HEK293 (cell line): ENCODE data around the gene ATP5F1B.

ENCODE experiments used
- CTCF ChIA-PET: fragments of 350-600 bp; formaldehyde crosslinking; extraction: SDS; loops from one replicate; lab custom pipeline; 2021; ENCODE audit warnings: antibody characterized with exemption; lab: Yijun Ruan, JAX
- POLR2A ChIA-PET: fragments of 300-600 bp; formaldehyde crosslinking; extraction: SDS; loops from one replicate; lab custom pipeline; 2020; ENCODE audit warnings: antibody characterized with exemption, inconsistent platforms; lab: Yijun Ruan, JAX
- H3K27ac ChIP-seq: fragments of 200-500 bp; sonication (Bioruptor generic); 2 replicates; pipeline ENCODE4 v1.5.1; 2014; ENCODE audit warnings: low read depth, low read length, control low read depth, inconsistent platforms; ENCODE audit errors: extremely low read depth
- H3K36me3 ChIP-seq, 2 experiments: fragments of 200-500 bp in 1 of 2; sonication (Bioruptor generic) in 1 of 2; 1 replicate in 1 of 2; 2 replicates in 1 of 2; pipeline ENCODE4 v1.5.1; 2014 to 2017; ENCODE audit warnings: inconsistent platforms in 2 of 2, low read length in 2 of 2; ENCODE audit not compliant: control insufficient read depth in 2 of 2, insufficient read depth in 1 of 2
- H3K4me1 ChIP-seq: fragments of 200-500 bp; sonication (Bioruptor generic); 2 replicates; pipeline ENCODE4 v1.5.1; 2014; ENCODE audit warnings: mild to moderate bottlenecking, low read length, inconsistent platforms; ENCODE audit not compliant: control insufficient read depth, insufficient read depth
- H3K4me3 ChIP-seq: 2 replicates; pipeline ENCODE4 v1.5.1; 2011; ENCODE audit warnings: low read depth, mild to moderate bottlenecking, control low read depth, low read length, moderate library complexity
- H3K9me3 ChIP-seq: fragments of 200-500 bp; sonication (Bioruptor generic); 2 replicates; pipeline ENCODE4 v1.5.1; 2014; ENCODE audit warnings: low read depth, low read length, inconsistent platforms; ENCODE audit not compliant: control insufficient read depth, insufficient read depth
- BCL11A ChIP-seq: fragments of 450-650 bp; formaldehyde crosslinking; IDR thresholded peaks from 2 replicates; pipeline ENCODE4 v1.5.1; 2016; ENCODE audit warnings: low read depth, missing biosample characterization, missing genetic modification characterization
- GLIS1 ChIP-seq: fragments of 450-650 bp; formaldehyde crosslinking; IDR thresholded peaks from 2 replicates; pipeline ENCODE4 v1.5.1; 2016; ENCODE audit warnings: missing biosample characterization, missing genetic modification characterization
- GLIS2 ChIP-seq: fragments of 450-650 bp; formaldehyde crosslinking; IDR thresholded peaks from 2 replicates; pipeline ENCODE4 v1.5.1; 2016; ENCODE audit warnings: missing biosample characterization, missing genetic modification characterization
- IKZF3 ChIP-seq: fragments of 450-650 bp; IDR thresholded peaks from 2 replicates; pipeline ENCODE4 v1.5.0; 2018; ENCODE audit warnings: missing biosample characterization, mild to moderate bottlenecking, missing genetic modification characterization, moderate library complexity
- KLF10 ChIP-seq: fragments of 450-650 bp; IDR thresholded peaks from 2 replicates; pipeline ENCODE4 v1.5.1; 2018; ENCODE audit warnings: missing biosample characterization, mild to moderate bottlenecking, missing genetic modification characterization
- KLF7 ChIP-seq: fragments of 450-650 bp; formaldehyde crosslinking; IDR thresholded peaks from 2 replicates; pipeline ENCODE4 v1.5.1; 2016; ENCODE audit warnings: missing biosample characterization, missing genetic modification characterization, borderline replicate concordance
- KLF8 ChIP-seq: fragments of 450-650 bp; formaldehyde crosslinking; IDR thresholded peaks from 2 replicates; pipeline ENCODE4 v1.5.1; 2016; ENCODE audit warnings: missing biosample characterization, missing genetic modification characterization
- MZF1 ChIP-seq: fragments of 450-650 bp; formaldehyde crosslinking; IDR thresholded peaks from 2 replicates; pipeline ENCODE4 v1.5.1; 2017; ENCODE audit warnings: missing biosample characterization, missing genetic modification characterization, borderline replicate concordance
- OSR2 ChIP-seq: fragments of 450-650 bp; formaldehyde crosslinking; IDR thresholded peaks from 2 replicates; pipeline ENCODE4 v1.5.1; 2016; ENCODE audit warnings: missing biosample characterization, missing genetic modification characterization
- SP2 ChIP-seq: fragments of 450-650 bp; formaldehyde crosslinking; IDR thresholded peaks from 2 replicates; pipeline ENCODE4 v1.5.1; 2016; ENCODE audit warnings: missing biosample characterization, missing genetic modification characterization
- SP3 ChIP-seq: fragments of 450-650 bp; formaldehyde crosslinking; IDR thresholded peaks from 2 replicates; pipeline ENCODE4 v1.5.1; 2016; ENCODE audit warnings: missing biosample characterization, missing genetic modification characterization
- ZBTB7A ChIP-seq: fragments of 450-650 bp; formaldehyde crosslinking; IDR thresholded peaks from 2 replicates; pipeline ENCODE4 v1.5.1; 2016; ENCODE audit warnings: low read depth, missing biosample characterization, missing genetic modification characterization
- ZEB2 ChIP-seq: fragments of 450-650 bp; formaldehyde crosslinking; IDR thresholded peaks from 2 replicates; pipeline ENCODE4 v1.5.1; 2016; ENCODE audit warnings: missing biosample characterization, missing genetic modification characterization
- ZFHX2 ChIP-seq: fragments of 450-650 bp; formaldehyde crosslinking; conservative IDR thresholded peaks from 2 replicates; pipeline ENCODE4 v1.5.1; 2016; ENCODE audit warnings: missing biosample characterization, missing genetic modification characterization
- ZFP69B ChIP-seq: fragments of 450-650 bp; formaldehyde crosslinking; IDR thresholded peaks from 2 replicates; pipeline ENCODE4 v1.5.1; 2016; ENCODE audit warnings: missing biosample characterization, missing genetic modification characterization
- ZIC2 ChIP-seq: fragments of 450-650 bp; formaldehyde crosslinking; IDR thresholded peaks from 2 replicates; pipeline ENCODE4 v1.5.1; 2016; ENCODE audit warnings: missing biosample characterization, missing genetic modification characterization
- ZNF10 ChIP-seq: fragments of 450-650 bp; formaldehyde crosslinking; IDR thresholded peaks from 2 replicates; pipeline ENCODE4 v1.5.1; 2017; ENCODE audit warnings: missing biosample characterization, missing genetic modification characterization
- ZNF335 ChIP-seq: fragments of 450-650 bp; formaldehyde crosslinking; conservative IDR thresholded peaks from 2 replicates; pipeline ENCODE4 v1.5.1; 2016; ENCODE audit warnings: missing biosample characterization, missing genetic modification characterization
- ZNF341 ChIP-seq: fragments of 450-650 bp; formaldehyde crosslinking; IDR thresholded peaks from 2 replicates; pipeline ENCODE4; 2016; ENCODE audit warnings: low read depth, missing biosample characterization, missing genetic modification characterization
- ZNF391 ChIP-seq: fragments of 450-650 bp; formaldehyde crosslinking; IDR thresholded peaks from 2 replicates; pipeline ENCODE4 v1.5.1; 2016; ENCODE audit warnings: low read depth, missing biosample characterization, missing genetic modification characterization, borderline replicate concordance
- ZNF394 ChIP-seq: fragments of 450-650 bp; formaldehyde crosslinking; IDR thresholded peaks from 2 replicates; pipeline ENCODE4 v1.5.1; 2016; ENCODE audit warnings: missing biosample characterization, missing genetic modification characterization, mild to moderate bottlenecking, moderate library complexity, borderline replicate concordance
- ZNF433 ChIP-seq: fragments of 450-650 bp; formaldehyde crosslinking; IDR thresholded peaks from 2 replicates; pipeline ENCODE4 v1.5.1; 2016; ENCODE audit warnings: missing biosample characterization, missing genetic modification characterization, low read depth
- ZNF664 ChIP-seq: fragments of 450-650 bp; formaldehyde crosslinking; IDR thresholded peaks from 2 replicates; pipeline ENCODE4 v1.5.1; 2016; ENCODE audit warnings: missing biosample characterization, missing genetic modification characterization
- TF ChIP-seq, protein P1 (sequence below): fragments of 450-650 bp; formaldehyde crosslinking; IDR thresholded peaks from 2 replicates; pipeline ENCODE4 v1.5.1; 2016; ENCODE audit warnings: missing biosample characterization, missing genetic modification characterization
- TF ChIP-seq, protein P2 (sequence below): fragments of 450-650 bp; formaldehyde crosslinking; IDR thresholded peaks from 2 replicates; pipeline ENCODE4 v1.5.1; 2017; ENCODE audit warnings: missing biosample characterization, missing genetic modification characterization
- TF ChIP-seq, protein P3 (sequence below): fragments of 450-650 bp; formaldehyde crosslinking; IDR thresholded peaks from 2 replicates; pipeline ENCODE4 v1.5.1; 2017; ENCODE audit warnings: missing biosample characterization, missing genetic modification characterization
- TF ChIP-seq, protein P4 (sequence below): fragments of 450-650 bp; formaldehyde crosslinking; IDR thresholded peaks from 2 replicates; pipeline ENCODE4 v1.5.1; 2016; ENCODE audit warnings: missing biosample characterization, missing genetic modification characterization

ATP5F1B gene

DNA sequence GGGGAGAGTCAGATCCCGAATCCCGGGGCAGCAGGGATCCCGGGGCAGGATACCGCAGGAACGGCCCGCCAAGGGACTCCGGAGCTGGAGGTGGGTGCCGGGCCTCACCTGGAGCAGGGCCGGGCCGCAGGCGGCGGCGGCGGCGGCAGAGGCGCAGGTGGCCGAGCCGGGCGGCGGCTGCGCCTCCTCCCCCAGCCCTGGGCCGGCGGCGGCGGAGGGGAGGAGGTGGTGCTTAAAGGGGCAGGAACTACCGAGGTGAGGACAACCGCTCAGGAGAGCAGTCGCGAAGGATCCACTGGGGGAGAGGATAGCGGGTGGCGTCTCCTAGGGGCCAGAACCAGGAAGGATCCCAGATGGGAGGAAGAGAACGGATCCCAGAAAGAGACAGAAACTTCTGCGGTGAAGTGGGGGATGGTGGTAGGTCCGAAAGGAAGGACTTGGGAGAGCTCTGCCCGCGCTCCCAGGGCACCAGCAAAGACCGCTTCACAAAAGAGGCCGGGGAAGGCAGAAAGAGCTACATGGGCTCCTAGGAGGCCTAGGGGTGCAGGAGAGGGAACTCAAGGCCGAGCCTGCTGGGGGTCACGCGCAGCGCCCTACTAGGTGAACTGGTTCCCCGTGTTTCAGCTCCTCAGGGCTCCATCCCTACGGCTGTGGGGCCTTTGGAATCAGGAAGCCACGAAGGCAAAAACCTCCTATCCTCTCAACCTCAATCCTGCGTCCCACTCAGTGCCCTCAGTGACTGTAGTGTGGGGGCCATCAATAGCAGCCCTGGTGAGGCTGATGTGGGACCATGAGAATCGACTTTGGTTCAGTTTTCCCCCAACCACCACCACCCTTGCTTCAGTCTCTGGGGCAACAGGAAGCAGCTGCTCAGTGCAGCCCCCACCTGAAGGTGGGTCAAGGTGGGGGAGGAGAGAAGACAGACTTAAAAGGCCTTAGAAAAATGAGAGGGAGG, 10.7 kb downstream of the ATP5F1B start (continued):
- TF ChIP-seq SP2 (peak; percentile 67), BCL11A (tag by site-specific recombination) (peak; percentile 36; the same call in 1 of the 2 replicates), KLF10 (tag by site-specific recombination) (no peak), GLIS2 (tag by site-specific recombination) (peak; percentile 81), ZFP69B (tag by site-specific recombination) (peak; percentile 73)

DNA sequence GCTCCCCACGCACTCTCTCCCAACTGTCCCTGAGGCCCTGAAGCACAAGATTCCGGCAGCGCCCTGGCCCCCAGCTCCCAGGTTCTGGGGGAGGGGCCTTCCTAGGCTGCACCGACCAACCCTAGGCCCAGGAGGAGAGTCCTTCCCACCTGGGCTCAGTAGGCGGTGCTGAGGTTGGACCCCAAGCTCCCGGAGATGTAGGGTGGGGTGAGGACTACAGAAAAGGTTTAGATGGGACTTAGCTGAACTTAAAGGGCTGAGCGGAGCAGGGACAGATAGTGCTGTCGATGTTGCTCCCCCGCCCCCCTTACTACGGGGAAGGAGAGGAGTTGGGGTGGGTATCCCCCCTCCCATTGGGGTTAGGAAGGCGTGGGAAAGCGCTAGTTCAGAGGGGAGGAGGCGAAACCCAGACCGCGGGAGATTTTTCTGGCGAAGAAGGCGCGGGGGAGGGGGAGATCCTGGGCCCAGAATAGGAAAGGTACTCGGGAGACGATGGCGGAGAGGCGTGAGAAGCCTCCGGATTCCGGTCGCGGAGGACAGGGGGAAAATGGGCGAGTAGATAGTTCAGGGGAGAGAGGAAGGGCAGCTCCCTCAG, 11.4 kb downstream of the ATP5F1B start:
- no peaks in the 10 kb centered on the region for H3K9me3 ChIP-seq
- H3K36me3 ChIP-seq: peaks cover 15 to 22% of the 10 kb centered on the region in 2 experiments; a peak in 2 of 3 replicates
- H3K4me3 ChIP-seq: peak overlapping the region; percentile 76
- H3K27ac ChIP-seq: peak overlapping the region; percentile 91
- peaks cover 25% of the 10 kb centered on the region for H3K4me1 ChIP-seq
- POLR2A ChIA-PET: interaction anchor here (0.6 to 3.7 kb wide), 9 partner anchors 9 to 478 kb away, joined by 3 to 77 read pairs (median 4); partner anchors contain the start of genes ATP5F1B, NACA, PRIM1 and PTGES3
- CTCF ChIA-PET: interaction anchor here (0.5 to 3.1 kb wide), 11 partner anchors 11 to 538 kb away, joined by 3 to 56 read pairs (median 6); partner anchors contain the start of genes ATP5F1B and PRIM1
- peak; percentile 55 for TF ChIP-seq ZNF341 (tag by site-specific recombination)
- peak; percentile 83 for TF ChIP-seq ZFHX2 (tag by site-specific recombination)
- peak; percentile 83 for TF ChIP-seq KLF8
- TF ChIP-seq OSR2 (tag by site-specific recombination): no peak
- peak; percentile 87 for TF ChIP-seq ZNF335 (tag by site-specific recombination)
- TF ChIP-seq ZBTB7A (tag by site-specific recombination): no peak; the same call in 1 of the 2 replicates
- TF ChIP-seq ZIC2 (tag by site-specific recombination): peak; percentile 29; the same call in 1 of the 2 replicates
- TF ChIP-seq, protein P1, sequence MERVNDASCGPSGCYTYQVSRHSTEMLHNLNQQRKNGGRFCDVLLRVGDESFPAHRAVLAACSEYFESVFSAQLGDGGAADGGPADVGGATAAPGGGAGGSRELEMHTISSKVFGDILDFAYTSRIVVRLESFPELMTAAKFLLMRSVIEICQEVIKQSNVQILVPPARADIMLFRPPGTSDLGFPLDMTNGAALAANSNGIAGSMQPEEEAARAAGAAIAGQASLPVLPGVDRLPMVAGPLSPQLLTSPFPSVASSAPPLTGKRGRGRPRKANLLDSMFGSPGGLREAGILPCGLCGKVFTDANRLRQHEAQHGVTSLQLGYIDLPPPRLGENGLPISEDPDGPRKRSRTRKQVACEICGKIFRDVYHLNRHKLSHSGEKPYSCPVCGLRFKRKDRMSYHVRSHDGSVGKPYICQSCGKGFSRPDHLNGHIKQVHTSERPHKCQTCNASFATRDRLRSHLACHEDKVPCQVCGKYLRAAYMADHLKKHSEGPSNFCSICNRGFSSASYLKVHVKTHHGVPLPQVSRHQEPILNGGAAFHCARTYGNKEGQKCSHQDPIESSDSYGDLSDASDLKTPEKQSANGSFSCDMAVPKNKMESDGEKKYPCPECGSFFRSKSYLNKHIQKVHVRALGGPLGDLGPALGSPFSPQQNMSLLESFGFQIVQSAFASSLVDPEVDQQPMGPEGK (tag by site-specific recombination): peak; percentile 92
- no peak for TF ChIP-seq ZNF664 (tag by site-specific recombination)
- peak; percentile 18; the same call in 1 of the 2 replicates for TF ChIP-seq KLF7 (tag by site-specific recombination)
- TF ChIP-seq, protein P2, sequence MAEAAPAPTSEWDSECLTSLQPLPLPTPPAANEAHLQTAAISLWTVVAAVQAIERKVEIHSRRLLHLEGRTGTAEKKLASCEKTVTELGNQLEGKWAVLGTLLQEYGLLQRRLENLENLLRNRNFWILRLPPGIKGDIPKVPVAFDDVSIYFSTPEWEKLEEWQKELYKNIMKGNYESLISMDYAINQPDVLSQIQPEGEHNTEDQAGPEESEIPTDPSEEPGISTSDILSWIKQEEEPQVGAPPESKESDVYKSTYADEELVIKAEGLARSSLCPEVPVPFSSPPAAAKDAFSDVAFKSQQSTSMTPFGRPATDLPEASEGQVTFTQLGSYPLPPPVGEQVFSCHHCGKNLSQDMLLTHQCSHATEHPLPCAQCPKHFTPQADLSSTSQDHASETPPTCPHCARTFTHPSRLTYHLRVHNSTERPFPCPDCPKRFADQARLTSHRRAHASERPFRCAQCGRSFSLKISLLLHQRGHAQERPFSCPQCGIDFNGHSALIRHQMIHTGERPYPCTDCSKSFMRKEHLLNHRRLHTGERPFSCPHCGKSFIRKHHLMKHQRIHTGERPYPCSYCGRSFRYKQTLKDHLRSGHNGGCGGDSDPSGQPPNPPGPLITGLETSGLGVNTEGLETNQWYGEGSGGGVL (tag by site-specific recombination): peak; percentile 75
- TF ChIP-seq SP3 (tag by site-specific recombination): peak; percentile 83
- TF ChIP-seq GLIS1 (tag by site-specific recombination): peak; percentile 60
- TF ChIP-seq, protein P3, sequence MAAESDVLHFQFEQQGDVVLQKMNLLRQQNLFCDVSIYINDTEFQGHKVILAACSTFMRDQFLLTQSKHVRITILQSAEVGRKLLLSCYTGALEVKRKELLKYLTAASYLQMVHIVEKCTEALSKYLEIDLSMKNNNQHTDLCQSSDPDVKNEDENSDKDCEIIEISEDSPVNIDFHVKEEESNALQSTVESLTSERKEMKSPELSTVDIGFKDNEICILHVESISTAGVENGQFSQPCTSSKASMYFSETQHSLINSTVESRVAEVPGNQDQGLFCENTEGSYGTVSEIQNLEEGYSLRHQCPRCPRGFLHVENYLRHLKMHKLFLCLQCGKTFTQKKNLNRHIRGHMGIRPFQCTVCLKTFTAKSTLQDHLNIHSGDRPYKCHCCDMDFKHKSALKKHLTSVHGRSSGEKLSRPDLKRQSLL (tag by site-specific recombination): no peak
- TF ChIP-seq IKZF3 (tag by site-specific recombination): peak; percentile 75
- TF ChIP-seq ZEB2 (tag by site-specific recombination): peak; percentile 16; the same call in 1 of the 2 replicates
- TF ChIP-seq ZNF433 (tag by site-specific recombination): no peak
- TF ChIP-seq MZF1 (tag by site-specific recombination): no peak
- no peak for TF ChIP-seq ZNF10
- TF ChIP-seq ZNF394 (tag by site-specific recombination): peak; percentile 10; the same call in 1 of the 2 replicates
- TF ChIP-seq ZNF391 (tag by site-specific recombination): no peak
- TF ChIP-seq, protein P4, sequence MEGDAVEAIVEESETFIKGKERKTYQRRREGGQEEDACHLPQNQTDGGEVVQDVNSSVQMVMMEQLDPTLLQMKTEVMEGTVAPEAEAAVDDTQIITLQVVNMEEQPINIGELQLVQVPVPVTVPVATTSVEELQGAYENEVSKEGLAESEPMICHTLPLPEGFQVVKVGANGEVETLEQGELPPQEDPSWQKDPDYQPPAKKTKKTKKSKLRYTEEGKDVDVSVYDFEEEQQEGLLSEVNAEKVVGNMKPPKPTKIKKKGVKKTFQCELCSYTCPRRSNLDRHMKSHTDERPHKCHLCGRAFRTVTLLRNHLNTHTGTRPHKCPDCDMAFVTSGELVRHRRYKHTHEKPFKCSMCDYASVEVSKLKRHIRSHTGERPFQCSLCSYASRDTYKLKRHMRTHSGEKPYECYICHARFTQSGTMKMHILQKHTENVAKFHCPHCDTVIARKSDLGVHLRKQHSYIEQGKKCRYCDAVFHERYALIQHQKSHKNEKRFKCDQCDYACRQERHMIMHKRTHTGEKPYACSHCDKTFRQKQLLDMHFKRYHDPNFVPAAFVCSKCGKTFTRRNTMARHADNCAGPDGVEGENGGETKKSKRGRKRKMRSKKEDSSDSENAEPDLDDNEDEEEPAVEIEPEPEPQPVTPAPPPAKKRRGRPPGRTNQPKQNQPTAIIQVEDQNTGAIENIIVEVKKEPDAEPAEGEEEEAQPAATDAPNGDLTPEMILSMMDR (tag by site-specific recombination): no peak
